Measurements from ENCODE around the gene SAMD8.
"Not testable (repeated sequence)": the region's sequence is repeated elsewhere in the genome, so short reads cannot be mapped to it uniquely, and the experiment has no call there.

The SAMD8 gene

DNA sequence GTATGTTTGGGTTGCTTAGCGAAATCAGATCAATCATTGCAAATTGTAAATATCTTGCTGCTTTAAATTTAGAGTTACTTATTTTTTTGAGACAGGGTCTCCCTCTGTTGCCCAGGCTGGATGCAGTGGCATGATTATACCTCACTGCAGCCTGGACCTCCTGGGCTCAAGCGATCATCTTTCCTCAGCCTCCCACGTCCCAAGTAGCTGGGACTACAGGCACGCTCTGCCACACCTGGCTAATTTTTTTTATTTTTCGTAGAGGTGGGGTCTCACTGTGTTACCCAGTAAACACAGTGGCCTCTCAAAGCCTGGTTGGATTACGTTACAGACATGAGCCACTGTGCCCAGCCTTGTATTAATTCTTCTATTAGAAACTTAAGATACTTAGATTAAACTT lies 100.9 kb downstream of the SAMD8 start:
- no peak for DNase-seq (ENCODE audit: low read depth, low spot score)

DNA sequence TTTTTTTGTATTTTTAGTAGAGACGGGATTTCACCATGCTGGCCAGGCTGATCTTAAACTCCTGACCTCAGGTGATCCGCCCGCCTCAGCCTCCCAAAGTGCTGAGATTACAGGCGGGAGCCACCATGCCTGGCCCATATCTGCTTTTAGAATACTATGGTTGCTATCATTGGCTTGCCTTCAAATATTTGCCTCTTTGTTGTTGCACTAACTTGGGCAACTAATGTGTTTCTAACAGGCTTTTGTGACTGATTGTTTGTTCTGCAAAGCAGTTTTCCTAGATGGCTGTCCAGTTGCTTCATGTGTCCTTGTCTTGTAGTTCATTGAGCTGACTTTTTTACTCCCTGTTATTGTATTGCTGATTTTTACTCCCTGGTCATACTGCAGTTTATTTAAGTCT lies 108.8 kb downstream of the SAMD8 start:
- no peak for DNase-seq (ENCODE audit: low read depth, low spot score)

DNA sequence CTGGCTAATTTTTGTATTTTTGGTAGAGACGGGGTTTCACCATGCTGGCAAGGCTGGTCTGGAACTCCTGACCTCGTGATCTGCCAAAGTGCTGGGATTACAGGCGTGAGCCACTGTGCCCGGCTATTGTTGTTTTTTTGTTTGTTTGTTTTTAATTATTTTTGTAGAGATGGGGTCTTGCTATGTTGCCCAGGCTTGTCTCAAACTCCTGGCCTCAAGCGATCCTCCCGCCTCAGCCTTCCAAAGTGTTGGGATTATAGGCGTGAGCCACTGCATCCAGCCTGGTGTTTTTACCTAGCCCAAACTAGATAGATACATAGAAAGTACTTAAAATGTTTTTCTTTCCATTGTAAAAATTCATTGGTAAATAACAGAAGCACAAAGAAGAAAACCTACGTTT lies 110.0 kb downstream of the SAMD8 start:
- not testable (repeated sequence) for DNase-seq (ENCODE audit: low read depth, low spot score)

DNA sequence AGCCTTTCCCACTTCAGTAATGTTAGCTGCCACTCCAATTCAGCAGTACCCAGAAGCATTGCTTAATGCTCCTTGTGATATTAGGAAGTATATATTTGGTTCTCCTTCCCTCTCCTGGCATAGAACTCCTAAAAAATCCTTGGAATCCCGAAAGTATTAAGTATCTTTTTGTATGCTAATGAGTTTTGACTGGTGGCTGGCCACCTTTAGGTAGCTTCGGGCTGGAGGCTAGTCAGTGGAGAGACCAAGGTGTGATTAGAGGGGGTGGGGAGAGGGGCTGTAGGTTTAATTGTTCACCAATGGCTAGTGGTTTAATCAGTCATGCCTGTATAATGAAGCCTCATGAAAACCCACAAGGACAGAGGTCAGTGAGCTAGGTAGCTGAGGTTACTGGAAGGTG lies 112.1 kb downstream of the SAMD8 start:
- DNase-seq (ENCODE audit: low read depth, low spot score) = no peak

DNA sequence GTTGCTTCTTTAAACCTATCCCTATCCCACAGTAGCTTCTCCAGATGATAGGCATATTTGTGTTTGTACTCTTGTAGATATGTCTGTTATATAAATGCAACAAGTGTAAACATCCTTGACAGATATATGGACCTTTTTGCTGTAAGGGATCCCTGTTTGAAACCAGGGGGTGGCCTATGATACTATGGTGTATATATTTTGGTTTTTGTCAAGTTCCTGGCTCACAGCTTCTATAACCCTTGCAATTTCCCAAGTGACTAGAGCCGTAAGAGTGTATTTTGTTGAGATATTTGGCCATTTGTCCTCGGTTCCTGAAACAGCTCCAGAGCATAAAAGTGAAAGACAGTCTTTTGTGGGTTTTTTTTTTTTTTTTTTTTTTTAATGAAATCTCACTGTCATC lies 114.6 kb downstream of the SAMD8 start:
- DNase-seq (ENCODE audit: low read depth, low spot score) = no peak

DNA sequence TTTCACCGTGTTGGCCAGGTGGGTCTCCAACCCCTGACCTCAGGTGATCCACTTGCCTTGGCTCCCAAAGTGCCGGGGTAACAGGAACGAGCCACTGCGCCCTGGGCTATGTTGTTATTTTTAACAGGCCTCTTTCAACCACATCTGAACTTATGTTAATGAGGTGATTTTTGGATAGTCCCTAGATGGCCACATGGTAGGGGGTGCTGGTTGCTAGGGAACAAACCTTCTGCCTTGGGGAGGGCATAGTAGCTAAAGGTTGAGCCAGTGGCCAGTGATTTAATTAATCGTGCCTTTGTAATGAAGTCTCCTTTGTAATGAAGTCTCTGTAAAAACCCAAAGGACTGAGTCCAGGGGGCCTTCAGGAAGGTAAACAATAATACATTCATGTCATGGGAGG lies 115.2 kb downstream of the SAMD8 start:
- no peak for DNase-seq (ENCODE audit: low read depth, low spot score)

DNA sequence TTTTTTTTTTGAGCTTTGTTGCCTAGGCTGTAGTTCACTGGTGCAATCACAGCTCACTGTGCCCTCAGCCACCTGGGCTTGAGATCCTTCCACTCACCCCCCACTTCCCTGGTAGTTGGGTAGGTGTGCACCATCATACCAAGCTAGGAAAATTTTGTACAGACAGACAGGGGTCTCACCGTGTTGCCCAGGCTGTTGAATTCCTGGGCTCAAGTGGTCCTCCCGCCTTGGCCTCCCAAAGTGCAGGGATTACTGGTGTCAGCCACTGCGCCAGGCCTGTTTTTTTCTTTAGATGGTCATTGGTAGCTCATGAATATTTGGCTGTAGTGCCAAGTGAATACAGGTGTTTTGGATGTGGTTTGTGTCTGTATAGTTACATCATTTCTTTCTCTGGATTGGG lies 116.8 kb downstream of the SAMD8 start:
- DNase-seq (ENCODE audit: low read depth, low spot score) = no peak

DNA sequence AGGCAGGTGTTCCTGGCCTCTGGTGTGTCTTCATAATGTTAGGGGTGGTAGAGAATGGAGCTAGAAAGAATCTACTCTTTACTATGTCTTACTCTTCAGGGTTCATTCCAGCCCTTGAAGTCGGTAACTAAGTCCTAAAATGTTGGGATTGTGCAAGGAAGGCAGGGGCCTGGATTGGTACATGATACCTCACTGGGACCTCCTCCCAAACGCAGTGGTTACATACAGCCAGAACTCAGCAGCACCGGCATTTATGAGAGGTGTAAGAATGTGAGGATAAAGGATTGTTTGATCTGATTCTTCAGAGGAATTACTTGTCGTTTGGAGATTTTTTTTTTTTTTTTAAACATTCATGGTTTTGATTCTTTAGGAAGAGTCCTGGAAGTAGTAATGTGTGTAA lies 117.4 kb downstream of the SAMD8 start:
- no peak for DNase-seq (ENCODE audit: low read depth, low spot score)

DNA sequence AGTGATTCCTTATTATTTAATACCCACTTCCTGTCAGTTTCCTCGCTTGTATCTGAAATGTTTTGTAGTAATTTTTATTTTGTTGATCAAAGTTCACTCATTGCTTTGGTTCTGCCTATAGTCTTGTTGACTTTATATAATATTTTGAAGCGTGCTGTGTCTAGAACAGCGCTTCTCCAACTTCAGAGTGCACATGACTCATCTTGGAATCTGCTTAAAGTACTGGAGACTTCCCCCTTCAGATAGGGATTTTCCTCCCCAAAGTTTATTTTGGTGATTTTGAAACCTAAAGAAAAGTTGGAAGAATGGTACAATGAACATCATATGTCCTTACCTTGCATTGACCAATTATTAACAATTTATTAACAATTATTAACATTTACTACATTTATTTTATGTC lies 118.5 kb downstream of the SAMD8 start:
- no peak for DNase-seq (ENCODE audit: low read depth, low spot score)

DNA sequence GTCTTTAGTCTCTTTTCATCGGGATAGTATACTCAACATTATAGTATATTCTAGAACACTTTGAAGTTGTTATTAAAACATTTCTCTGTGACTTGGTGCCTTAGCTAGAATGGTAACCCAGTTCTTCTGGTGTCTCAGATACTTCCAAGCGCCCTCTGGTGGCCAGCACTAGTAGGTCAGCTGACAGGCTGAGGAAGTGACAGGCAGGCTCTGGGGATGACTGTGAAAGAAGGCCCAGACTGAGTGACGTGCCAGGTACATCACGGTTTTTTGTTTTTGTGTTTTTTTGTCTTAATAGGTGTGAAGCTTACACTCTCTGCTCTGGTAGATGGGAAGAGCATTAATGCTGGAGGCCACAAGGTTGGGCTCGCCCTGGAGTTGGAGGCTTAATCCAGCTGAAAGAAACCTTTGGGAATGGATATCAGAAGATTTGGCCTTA lies 119.2 kb downstream of the SAMD8 start:
- DNase-seq (ENCODE audit: low read depth, low spot score) = peak; percentile 85
